ENCODE measurements around the gene SLC10A6.
"Not testable (repeated sequence)": the region's sequence is repeated elsewhere in the genome, so short reads cannot be mapped to it uniquely, and the experiment has no call there.

SLC10A6 gene

GRCh38 chr4:86848732-86849619 is at the start of gene SLC10A6:
Gene SLC10A6, minus strand, starts transcription at chr4:86849384. Its CDS starts 269 bp downstream, at chr4:86849115.
- no peak for DNase-seq (ENCODE audit: low spot score)

- DNase-seq (ENCODE audit: low spot score) = no peak
Measured at GRCh38 chr4:86898562-86898961, 49.4 kb upstream of the SLC10A6 start.

- no peak for DNase-seq (ENCODE audit: low spot score)
Measured at GRCh38 chr4:86896596-86896995, 47.4 kb upstream of the SLC10A6 start.

GRCh38 chr4:86895692-86896488 is 46.7 kb upstream of the SLC10A6 start:
- DNase-seq (ENCODE audit: low spot score) = peak; percentile 61

- DNase-seq (ENCODE audit: low spot score) = no peak
Measured at GRCh38 chr4:86894455-86894854, 45.3 kb upstream of the SLC10A6 start.

- no peak for DNase-seq (ENCODE audit: low spot score)
Measured at GRCh38 chr4:86893136-86893535, 44.0 kb upstream of the SLC10A6 start.

- no peak for DNase-seq (ENCODE audit: low spot score)
Measured at GRCh38 chr4:86892636-86892960, 43.4 kb upstream of the SLC10A6 start.

- DNase-seq (ENCODE audit: low spot score) = no peak
Measured at GRCh38 chr4:86891762-86892635, 42.8 kb upstream of the SLC10A6 start, which contains the start of gene C4orf36. Gene C4orf36, minus strand, starts transcription at chr4:86892422. Its CDS starts 902 bp downstream, at chr4:86891520.

GRCh38 chr4:86890790-86891189 is 41.6 kb upstream of the SLC10A6 start:
- DNase-seq (ENCODE audit: low spot score) = no peak

GRCh38 chr4:86879641-86880040 is 30.5 kb upstream of the SLC10A6 start:
- no peak for DNase-seq (ENCODE audit: low spot score)

GRCh38 chr4:86878640-86879039 is 29.5 kb upstream of the SLC10A6 start:
- DNase-seq (ENCODE audit: low spot score) = no peak

GRCh38 chr4:86876894-86877685 is 27.9 kb upstream of the SLC10A6 start:
- no peak for DNase-seq (ENCODE audit: low spot score)

GRCh38 chr4:86875436-86875835 is 26.3 kb upstream of the SLC10A6 start:
- DNase-seq (ENCODE audit: low spot score) = not testable (repeated sequence)

- DNase-seq (ENCODE audit: low spot score) = no peak
Measured at GRCh38 chr4:86872135-86872534, 23.0 kb upstream of the SLC10A6 start.

GRCh38 chr4:86870442-86871069 is 21.4 kb upstream of the SLC10A6 start:
- no peak for DNase-seq (ENCODE audit: low spot score)

GRCh38 chr4:86857341-86858052 is 8.3 kb upstream of the SLC10A6 start:
- no peak for DNase-seq (ENCODE audit: low spot score)

GRCh38 chr4:86856896-86857295 is 7.7 kb upstream of the SLC10A6 start:
- DNase-seq (ENCODE audit: low spot score) = no peak

GRCh38 chr4:86855572-86855971 is 6.4 kb upstream of the SLC10A6 start:
- DNase-seq (ENCODE audit: low spot score) = no peak

- no peak for DNase-seq (ENCODE audit: low spot score)
Measured at GRCh38 chr4:86853209-86853608, 4.0 kb upstream of the SLC10A6 start.

- DNase-seq (ENCODE audit: low spot score) = no peak
Measured at GRCh38 chr4:86848136-86848535, 1.0 kb downstream of the SLC10A6 start.
